Chondrocyte (in vitro differentiated cells): ENCODE data around the gene BPHL. TPM values are rescaled to one million over a fixed set of nuclear protein-coding genes. Genes with fewer than 3 reads are reported as not detected.
"Not testable (repeated sequence)": the region's sequence is repeated elsewhere in the genome, so short reads cannot be mapped to it uniquely, and the experiment has no call there.

Experiments used
- DNase-seq: peaks from one replicate; pipeline ENCODE4 v3.0.0; 2021; ENCODE audit warnings: mixed read lengths, low spot score
- H3K27ac Mint-ChIP-seq: one replicate; pipeline ENCODE4 v1.8.0; 2021; ENCODE audit warnings: mild to moderate bottlenecking, moderate library complexity, mixed read lengths; ENCODE audit not compliant: unreplicated experiment
- H3K27me3 Mint-ChIP-seq: 2 replicates; pipeline ENCODE4 v1.8.0; 2021; ENCODE audit warnings: low read depth, mixed read lengths
- H3K36me3 Mint-ChIP-seq: 2 replicates; pipeline ENCODE4 v1.8.0; 2021; ENCODE audit warnings: low read depth, mixed read lengths
- H3K4me1 Mint-ChIP-seq: 2 replicates; pipeline ENCODE4 v1.8.0; 2021; ENCODE audit warnings: low read depth, mild to moderate bottlenecking, mixed read lengths
- H3K4me3 Mint-ChIP-seq: one replicate; pipeline ENCODE4 v1.8.0; 2021; ENCODE audit warnings: mild to moderate bottlenecking, moderate library complexity, mixed read lengths; ENCODE audit not compliant: unreplicated experiment
- H3K9me3 Mint-ChIP-seq: 2 replicates; pipeline ENCODE4 v1.8.0; 2021; ENCODE audit warnings: low read depth, mixed read lengths
- CTCF ChIP-seq: fragments of 200-600 bp; sonication (generic); IDR thresholded peaks from 2 replicates; pipeline ENCODE4 v1.5.0; 2021; ENCODE audit warnings: antibody characterized with exemption, mild to moderate bottlenecking, moderate library complexity
- total RNA-seq: library from RNA; stranded (reverse); gene quantifications from 3 replicates; pipeline ENCODE4 v1.2.1, GENCODE V29; 2021

Gene BPHL
- total RNA-seq, 1 donor from 2014 or later, result 26.2 TPM

DNA sequence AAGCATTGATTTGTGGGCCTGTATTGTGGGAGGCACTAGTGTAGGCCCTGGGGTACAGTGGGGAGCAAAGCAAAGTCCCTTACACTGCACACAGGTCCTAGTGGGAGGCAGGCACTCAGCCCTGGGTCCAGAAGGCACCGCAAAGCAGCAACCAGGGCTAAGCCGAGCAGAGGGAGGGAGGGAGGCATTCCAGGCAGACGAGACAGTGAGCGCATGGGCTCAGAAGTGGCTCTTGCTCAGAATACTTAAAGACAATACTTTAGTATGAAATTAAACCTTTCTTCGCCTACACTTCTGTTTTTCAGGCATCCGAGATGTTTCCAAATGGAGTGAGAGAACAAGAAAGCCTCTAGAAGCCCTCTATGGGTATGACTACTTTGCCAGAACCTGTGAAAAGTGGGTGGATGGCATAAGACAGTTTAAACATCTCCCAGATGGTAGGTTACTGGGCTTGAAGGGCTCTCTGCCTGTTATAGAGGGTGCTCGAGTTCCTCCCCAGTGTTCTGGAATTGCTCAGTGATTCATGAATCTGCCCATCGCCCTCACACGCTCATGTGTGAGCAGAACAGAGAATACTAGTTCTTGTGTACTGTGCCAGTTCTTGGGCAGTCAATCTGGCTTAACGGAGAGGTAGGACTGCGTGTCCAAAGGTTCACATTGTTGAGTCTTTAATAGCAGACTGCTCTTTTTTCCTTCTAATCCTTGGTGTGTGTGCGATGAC is 18.7 kb downstream of the BPHL start:
- Mint-ChIP-seq H3K36me3 (peaks cover 30% of the 10 kb centered on the region), H3K4me1 (peaks cover 7% of the 10 kb centered on the region), H3K27ac (no peak overlapping the region), H3K4me3 (no peak overlapping the region), H3K27me3 (no peaks in the 10 kb centered on the region), H3K9me3 (no peaks in the 10 kb centered on the region)
- DNase-seq, result no peak
- no peak for TF ChIP-seq CTCF

- not testable (repeated sequence) for H3K9me3 Mint-ChIP-seq
Observed at GRCh38 chr6:3137873-3138272, 19.4 kb downstream of the BPHL start.

DNA sequence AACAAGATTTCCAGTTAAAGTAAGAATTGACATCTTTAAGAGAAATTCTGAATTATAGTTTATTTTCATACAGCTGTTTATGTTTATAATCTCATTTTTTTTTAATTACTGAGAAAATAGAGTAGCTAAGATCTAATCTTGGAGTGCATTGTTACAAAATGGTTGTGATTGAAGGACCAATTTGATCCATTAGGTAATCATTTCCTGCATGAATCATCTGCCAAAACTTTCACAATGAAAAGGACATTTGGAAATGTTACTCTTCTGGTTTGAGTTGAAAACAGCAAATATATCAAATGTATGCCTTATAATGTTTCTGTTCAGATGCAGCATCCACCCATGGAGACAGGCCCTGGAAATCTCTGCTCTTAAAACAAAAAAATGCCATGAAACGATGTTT is 19.8 kb downstream of the BPHL start:
- no peak for DNase-seq
- H3K9me3 Mint-ChIP-seq, result no peaks in the 10 kb centered on the region
- no peak overlapping the region for H3K27ac Mint-ChIP-seq
- H3K4me3 Mint-ChIP-seq, result no peak overlapping the region
- no peak for TF ChIP-seq CTCF
- H3K4me1 Mint-ChIP-seq, result peaks cover 7% of the 10 kb centered on the region
- H3K36me3 Mint-ChIP-seq, result peaks cover 27% of the 10 kb centered on the region
- H3K27me3 Mint-ChIP-seq, result no peaks in the 10 kb centered on the region

More at GRCh38 chr6:3137873-3138272, 19.4 kb downstream of the BPHL start:
- Mint-ChIP-seq H3K36me3 (peaks cover 29% of the 10 kb centered on the region), H3K27ac (peak overlapping the region; percentile 17)
- H3K4me1 Mint-ChIP-seq, H3K4me3 Mint-ChIP-seq, DNase-seq, H3K27me3 Mint-ChIP-seq: not testable (repeated sequence)

DNA sequence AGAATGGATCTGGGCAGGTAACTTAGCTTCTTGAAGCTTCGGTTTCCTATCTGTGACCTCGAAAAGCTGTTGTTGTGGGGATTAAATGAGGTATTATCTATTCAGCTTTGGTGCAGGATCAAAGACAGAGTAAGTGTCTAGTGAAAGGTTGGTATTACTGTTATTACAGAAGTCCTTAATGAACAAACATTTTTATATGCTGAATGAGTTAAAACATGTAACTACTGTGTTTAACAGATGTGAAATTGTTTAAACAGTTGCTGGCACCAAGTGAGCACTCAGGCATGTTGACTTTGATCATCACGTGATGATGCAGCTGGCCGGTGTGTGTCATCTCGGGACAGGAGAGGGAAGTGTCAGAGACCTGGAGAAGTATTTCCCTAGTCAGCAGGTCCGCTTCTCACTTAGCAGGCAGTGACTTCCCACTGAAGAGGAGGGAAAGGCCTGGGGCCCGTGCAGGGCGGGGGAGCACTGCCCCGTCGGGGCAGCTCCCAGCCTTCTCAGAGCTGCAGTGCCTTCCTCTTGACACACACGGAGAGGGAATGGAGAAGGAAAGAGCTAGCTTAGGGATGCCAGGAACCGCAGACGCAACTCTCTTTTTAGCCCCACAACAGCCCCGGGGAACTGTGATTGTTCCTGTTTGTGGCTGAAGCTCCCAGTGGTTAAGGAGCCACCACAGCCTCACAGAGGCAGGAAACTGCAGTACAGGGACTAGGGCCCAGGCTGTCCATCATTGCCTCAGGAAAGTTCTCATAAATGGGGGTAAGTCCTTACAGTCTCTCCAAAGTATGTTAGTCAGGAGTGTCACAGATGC is 20.8 kb downstream of the BPHL start:
- H3K27ac Mint-ChIP-seq, result peak overlapping the region; percentile 54
- peaks cover 7% of the 10 kb centered on the region for H3K4me1 Mint-ChIP-seq
- no peaks in the 10 kb centered on the region for H3K9me3 Mint-ChIP-seq
- peaks cover 27% of the 10 kb centered on the region for H3K36me3 Mint-ChIP-seq
- no peak overlapping the region for H3K4me3 Mint-ChIP-seq
- no peaks in the 10 kb centered on the region for H3K27me3 Mint-ChIP-seq
- DNase-seq, result no peak
- no peak for TF ChIP-seq CTCF

DNA sequence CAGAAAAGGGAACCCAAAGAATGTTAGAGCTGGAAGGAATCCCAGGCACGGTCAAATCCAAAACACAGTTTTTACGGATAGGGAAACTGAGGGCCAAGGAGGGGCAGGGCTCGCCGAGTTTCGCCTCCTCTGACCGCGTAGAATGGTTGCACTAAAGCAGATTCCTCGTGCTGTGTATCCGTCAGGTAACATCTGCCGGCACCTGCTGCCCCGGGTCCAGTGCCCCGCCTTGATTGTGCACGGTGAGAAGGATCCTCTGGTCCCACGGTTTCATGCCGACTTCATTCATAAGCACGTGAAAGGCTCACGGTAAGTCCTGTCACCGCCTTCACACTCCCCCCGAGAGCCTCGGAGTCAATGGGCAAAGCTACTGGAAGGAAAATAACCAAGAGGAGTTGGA is 21.7 kb downstream of the BPHL start:
- Mint-ChIP-seq H3K27ac (no peak overlapping the region), H3K27me3 (no peaks in the 10 kb centered on the region), H3K4me1 (peaks cover 7% of the 10 kb centered on the region), H3K4me3 (no peak overlapping the region), H3K36me3 (peaks cover 31% of the 10 kb centered on the region), H3K9me3 (no peaks in the 10 kb centered on the region)
- TF ChIP-seq CTCF, result no peak
- no peak for DNase-seq
